22Rv1 (cell line): ENCODE results near the gene FPR1.

ENCODE experiments used
- CTCF ChIP-seq: fragments of 450-650 bp; IDR thresholded peaks from 2 replicates; pipeline ENCODE4 v1.5.1; 2017; ENCODE audit warnings: mild to moderate bottlenecking
- ZFX ChIP-seq: fragments of 450-650 bp; IDR thresholded peaks from 2 replicates; pipeline ENCODE4 v1.6.1; 2017; ENCODE audit warnings: antibody characterized with exemption, borderline replicate concordance

GRCh38 chr19:51786646-51787494 lies 35.2 kb upstream of the FPR1 start:
- TF ChIP-seq CTCF (no peak), ZFX (no peak)
